H1 (cell line): Measurements from ENCODE around the gene BTC. TPM values are rescaled to one million over a fixed set of nuclear protein-coding genes. Genes with fewer than 3 reads are reported as not detected.

ENCODE experiments used
- CTCF ChIA-PET: fragments of 300-600 bp; sonication (Branson Sonifier 250); formaldehyde crosslinking; loops from one replicate; lab custom pipeline; 2021; ENCODE audit not compliant: partially characterized antibody; lab: Charles Lee
- POLR2A ChIA-PET: fragments of 300-600 bp; sonication (Branson Sonifier 250); formaldehyde crosslinking; loops from one replicate; lab custom pipeline; 2021; ENCODE audit warnings: inconsistent platforms; ENCODE audit not compliant: partially characterized antibody; lab: Charles Lee
- DNase-seq, 2 experiments: peaks; one replicate each; pipeline versions ENCODE4 v3.0.0 to v3.0.0-alpha.2; 2010 to 2022; ENCODE audit warnings: low spot score in 2 of 2, low read depth in 1 of 2, mixed read lengths in 1 of 2
- FAIRE-seq: peaks from 2 replicates; lab custom pipeline; 2011; peaks lifted over from hg19 to GRCh38; lab: Jason Lieb, UNC
- H2AFZ ChIP-seq: 2 replicates; pipeline ENCODE4 v1.8.1; 2012; ENCODE audit warnings: low read length, inconsistent platforms
- H2AK5ac ChIP-seq: 2 replicates; pipeline ENCODE4 v1.6.1; 2013; ENCODE audit warnings: low read depth, low read length
- H2BK120ac ChIP-seq: replicated peaks from 2 replicates; pipeline ENCODE3; 2013; ENCODE audit warnings: low read depth, low read length, inconsistent platforms
- H2BK12ac ChIP-seq: 2 replicates; pipeline ENCODE4 v1.6.1; 2013; ENCODE audit warnings: low read depth, low read length
- H2BK15ac ChIP-seq: 2 replicates; pipeline ENCODE4 v1.6.1; 2013; ENCODE audit warnings: low read length
- H2BK20ac ChIP-seq: 2 replicates; pipeline ENCODE4 v1.6.1; 2013; ENCODE audit warnings: low read length
- H2BK5ac ChIP-seq: 2 replicates; pipeline ENCODE4 v1.6.1; 2013; ENCODE audit warnings: low read depth, low read length
- H3K14ac ChIP-seq: 2 replicates; pipeline ENCODE4 v1.6.1; 2013; ENCODE audit warnings: inconsistent platforms; ENCODE audit not compliant: insufficient read length
- H3K18ac ChIP-seq: 2 replicates; pipeline ENCODE4 v1.6.1; 2013; ENCODE audit warnings: low read length; ENCODE audit errors: extremely low read depth
- H3K23ac ChIP-seq: 2 replicates; pipeline ENCODE4 v1.6.1; 2013; ENCODE audit warnings: inconsistent platforms; ENCODE audit not compliant: insufficient read length
- H3K23me2 ChIP-seq: 2 replicates; pipeline ENCODE4 v1.6.1; 2013; ENCODE audit warnings: low read depth, low read length
- H3K27ac ChIP-seq: 2 replicates; pipeline ENCODE4 v1.6.1; 2011; ENCODE audit warnings: low read depth, low read length, inconsistent platforms
- H3K27me3 ChIP-seq, 4 experiments: replicated peaks in 1 of 4; 1 replicate in 1 of 4; 2 replicates in 3 of 4; pipeline versions ENCODE4 v1.6.1 to v1.8.1; 2011 to 2013; ENCODE audit warnings: low read length in 3 of 4, mild to moderate bottlenecking in 3 of 4, inconsistent platforms in 2 of 4, mixed read lengths in 2 of 4, moderate library complexity in 1 of 4; ENCODE audit not compliant: control insufficient read depth in 3 of 4, insufficient read depth in 3 of 4; ENCODE audit errors: extremely low read depth in 1 of 4
- H3K36me3 ChIP-seq, 4 experiments: 2 replicates each; pipeline versions ENCODE4 v1.6.1 to v1.8.1; 2011 to 2013; ENCODE audit warnings: mild to moderate bottlenecking in 4 of 4, low read length in 3 of 4, moderate library complexity in 2 of 4, control low read depth in 1 of 4, inconsistent platforms in 1 of 4; ENCODE audit not compliant: insufficient read depth in 4 of 4, control insufficient read depth in 2 of 4
- H3K4ac ChIP-seq: replicated peaks from 2 replicates; pipeline ENCODE3; 2013; ENCODE audit warnings: low read length, low read depth, mixed read lengths, inconsistent platforms; ENCODE audit not compliant: insufficient read length
- H3K4me1 ChIP-seq, 4 experiments: replicated peaks in 1 of 4; 1 replicate in 1 of 4; 2 replicates in 3 of 4; pipeline versions ENCODE4 v1.6.1 to v1.8.1; 2011 to 2013; ENCODE audit warnings: low read length in 3 of 4, inconsistent platforms in 2 of 4, mixed read lengths in 1 of 4; ENCODE audit not compliant: insufficient read depth in 4 of 4, control insufficient read depth in 3 of 4
- H3K4me2 ChIP-seq, 2 experiments: 2 replicates each; pipeline versions ENCODE4 v1.6.1 to v1.8.1; 2011 to 2013; ENCODE audit warnings: low read depth in 2 of 2, low read length in 2 of 2, control low read depth in 1 of 2, inconsistent platforms in 1 of 2, mild to moderate bottlenecking in 1 of 2; ENCODE audit not compliant: insufficient read depth in 1 of 2
- H3K4me3 ChIP-seq, 4 experiments: fragments of 200-600, 300-600 bp in 1 of 4; sonication (generic), shearing (Covaris generic), sonication (Bioruptor Twin) in 1 of 4; 2 replicates each; pipeline versions ENCODE4 v1.5.1 to v1.8.1; 2011 to 2016; ENCODE audit warnings: low read length in 4 of 4, low read depth in 3 of 4, control low read depth in 2 of 4, inconsistent platforms in 2 of 4, mild to moderate bottlenecking in 2 of 4, mixed read lengths in 1 of 4, moderate library complexity in 1 of 4; ENCODE audit not compliant: insufficient read depth in 2 of 4; ENCODE audit errors: extremely low read depth in 1 of 4
- H3K56ac ChIP-seq: replicated peaks from 2 replicates; pipeline ENCODE3; 2013; ENCODE audit warnings: low read depth, mild to moderate bottlenecking, mixed read lengths, low read length, inconsistent platforms; ENCODE audit not compliant: insufficient read length
- H3K79me1 ChIP-seq: 2 replicates; pipeline ENCODE4 v1.6.1; 2013; ENCODE audit warnings: low read depth, low read length, control low read depth
- H3K79me2 ChIP-seq, 2 experiments: 2 replicates each; pipeline versions ENCODE4 v1.6.1 to v1.8.1; 2012 to 2013; ENCODE audit warnings: low read length in 2 of 2, mild to moderate bottlenecking in 2 of 2, inconsistent platforms in 1 of 2; ENCODE audit not compliant: insufficient read depth in 2 of 2, control insufficient read depth in 1 of 2
- H3K9ac ChIP-seq, 4 experiments: replicated peaks in 1 of 4; 1 replicate in 1 of 4; 2 replicates in 3 of 4; pipeline versions ENCODE4 v1.6.1 to v1.8.1; 2011 to 2013; ENCODE audit warnings: low read depth in 3 of 4, low read length in 3 of 4, control low read depth in 2 of 4, mild to moderate bottlenecking in 2 of 4, moderate library complexity in 2 of 4, inconsistent platforms in 1 of 4; ENCODE audit errors: extremely low read depth in 1 of 4
- H3K9me3 ChIP-seq, 2 experiments: 2 replicates each; pipeline versions ENCODE4 v1.6.1 to v1.8.1; 2012 to 2013; ENCODE audit warnings: mild to moderate bottlenecking in 2 of 2, moderate library complexity in 2 of 2, control low read depth in 1 of 2, inconsistent platforms in 1 of 2, low read depth in 1 of 2, low read length in 1 of 2, mixed read lengths in 1 of 2; ENCODE audit not compliant: insufficient read depth in 2 of 2
- H4K20me1 ChIP-seq, 2 experiments: replicated peaks in 1 of 2; 2 replicates each; pipeline versions ENCODE3 to v1.8.1; 2011 to 2013; ENCODE audit warnings: inconsistent platforms in 2 of 2, low read length in 2 of 2, mild to moderate bottlenecking in 1 of 2; ENCODE audit not compliant: insufficient read depth in 2 of 2, control insufficient read depth in 1 of 2
- H4K5ac ChIP-seq: 2 replicates; pipeline ENCODE4 v1.6.1; 2013; ENCODE audit warnings: low read length, low read depth, mixed read lengths, inconsistent platforms; ENCODE audit not compliant: insufficient read length
- H4K8ac ChIP-seq: 2 replicates; pipeline ENCODE4 v1.8.0; 2013; ENCODE audit warnings: mild to moderate bottlenecking, moderate library complexity, low read length, inconsistent platforms; ENCODE audit not compliant: insufficient read depth; ENCODE audit errors: extremely low read depth
- H4K91ac ChIP-seq: replicated peaks from 2 replicates; pipeline ENCODE3; 2013; ENCODE audit warnings: low read length, mixed read lengths, inconsistent platforms; ENCODE audit not compliant: insufficient read length
- ASH2L ChIP-seq: fragments of 200-600, 300-600 bp; sonication (generic); IDR thresholded peaks from one replicate; pipeline ENCODE4 v1.7.1; 2017; ENCODE audit warnings: low read length
- BACH1 ChIP-seq: IDR thresholded peaks from 2 replicates; pipeline ENCODE4 v1.6.1; 2012; ENCODE audit warnings: low read length, improper control_type of control experiment
- CHD1 ChIP-seq: IDR thresholded peaks from 2 replicates; pipeline ENCODE4 v1.6.1; 2012; ENCODE audit warnings: low read depth, low read length, improper control_type of control experiment
- CREB1 ChIP-seq: IDR thresholded peaks from 2 replicates; pipeline ENCODE4 v1.6.1; 2012; ENCODE audit warnings: inconsistent platforms
- CTCF ChIP-seq, 3 experiments: IDR thresholded peaks; 1 replicate in 2 of 3; 2 replicates in 1 of 3; pipeline versions ENCODE4 v1.5.1 to v1.6.1; 2011; ENCODE audit warnings: low read length in 3 of 3, mild to moderate bottlenecking in 3 of 3, inconsistent platforms in 2 of 3, low read depth in 1 of 3, moderate library complexity in 1 of 3; ENCODE audit not compliant: insufficient read depth in 1 of 3; ENCODE audit errors: control extremely low read depth in 1 of 3
- EZH2 ChIP-seq: fragments of 200-600 bp; sonication (generic); IDR thresholded peaks from 2 replicates; pipeline ENCODE4 v1.7.1; 2012; ENCODE audit warnings: low read depth, mild to moderate bottlenecking, moderate library complexity, low read length, inconsistent platforms; ENCODE audit not compliant: severe bottlenecking
- JUN ChIP-seq: IDR thresholded peaks from 2 replicates; pipeline ENCODE4 v1.6.1; 2011; ENCODE audit warnings: low read depth, mild to moderate bottlenecking, improper control_type of control experiment, low read length
- JUND ChIP-seq: IDR thresholded peaks from 2 replicates; pipeline ENCODE4 v1.6.1; 2011; ENCODE audit warnings: mild to moderate bottlenecking, improper control_type of control experiment, low read length
- POLR2AphosphoS5 ChIP-seq: IDR thresholded peaks from 2 replicates; pipeline ENCODE4 v1.6.1; 2011; ENCODE audit warnings: low read depth, low read length
- TCF12 ChIP-seq: IDR thresholded peaks from 2 replicates; pipeline ENCODE4 v1.6.1; 2011; ENCODE audit warnings: low read depth, mild to moderate bottlenecking, low read length
- YY1 ChIP-seq: IDR thresholded peaks from 2 replicates; pipeline ENCODE4 v1.6.1; 2011; ENCODE audit warnings: low read depth, mild to moderate bottlenecking, low read length
- WGBS, 2 experiments: shearing (Covaris generic) in 1 of 2; methylation state at CpG; one replicate each; pipeline versions ENCODE4 v1.1.6 to v1.1.7; 2013 to 2015; ENCODE audit warnings: low lambda C conversion rate in 2 of 2, mixed read lengths in 2 of 2, inconsistent platforms in 1 of 2, low coverage in 1 of 2, missing lambda C conversion rate in 1 of 2; ENCODE audit not compliant: insufficient replicate concordance in 2 of 2, insufficient coverage in 1 of 2, insufficient read length in 1 of 2; ENCODE audit errors: extremely low coverage in 1 of 2, missing lambda C conversion rate in 1 of 2; 5-methylcytosine and 5-hydroxymethylcytosine counted together
- polyA plus RNA-seq, 7 experiments: library from polyadenylated mRNA; depleted of rRNA in 3 of 7; stranded (reverse) in 5 of 7; unstranded in 2 of 7; fragments of >200 nt in 5 of 7; fragments of 200-250 nt in 2 of 7; gene quantifications; 1 replicate in 5 of 7; 2 replicates in 1 of 7; 4 replicates in 1 of 7; pipeline versions ENCODE4 v1.2.1 to v1.2.3, GENCODE V29; 2011 to 2013; ENCODE audit warnings: missing spikeins in 2 of 7, mixed read lengths in 2 of 7
- total RNA-seq: library from RNA; stranded (reverse); fragmentation: NEBNext Ultra II Directional; extraction: Animal tissue kit (Norgen Biotek cat#: 25700); gene quantifications from 2 replicates; pipeline ENCODE4 v1.2.1, GENCODE V29; 2021

The BTC gene
- total and polyA plus RNA-seq, 2 of the 8 experiments (the other 6 are each of a cell fraction or from before 2014, with no cell fraction given): 0.09 TPM; not detected in 1

- Histone ChIP-seq H3K4me1 (peaks cover 2 to 9% (median 6%) of the 10 kb centered on the region in 4 experiments), H3K56ac (no peak overlapping the region), H2BK15ac (no peak overlapping the region), H3K23ac (no peak overlapping the region), H3K4me3 (peak overlapping the region; percentile 39 to 74 (median 67)), H3K23me2 (peaks cover 10% of the 10 kb centered on the region; the same call in 1 of the 2 replicates), H2BK120ac (no peak overlapping the region), H4K20me1 (no peaks in the 10 kb centered on the region), H3K18ac (peak overlapping the region; percentile 75), H2BK20ac (no peak overlapping the region), H3K27me3 (peaks cover 1 to 20% (median 11%) of the 10 kb centered on the region in 4 experiments; a peak in 6 of 7 replicates), H2AFZ (peak overlapping the region; percentile 43), H3K9me3 (no peaks in the 10 kb centered on the region), H3K79me2 (no peaks in the 10 kb centered on the region), H3K14ac (no peak overlapping the region), H3K4ac (no peak overlapping the region), H3K36me3 (no peaks in the 10 kb centered on the region), H2BK5ac (no peak overlapping the region; the same call in 1 of the 2 replicates), H4K8ac (0 out of 2 replicates have a peak overlapping the region, but pooled peaks have one; percentile 82), H3K4me2 (peak overlapping the region; percentile 72 to 78), H2AK5ac (no peak overlapping the region), H3K27ac (no peak overlapping the region), H3K79me1 (no peaks in the 10 kb centered on the region), H2BK12ac (0 out of 2 replicates have a peak overlapping the region, but pooled peaks have one; percentile 14), H3K9ac (no peak overlapping the region; a peak in 2 of 7 replicates), H4K91ac (no peak overlapping the region), H4K5ac (no peak overlapping the region)
- ChIA-PET CTCF (interaction anchor here (0.7 to 2.4 kb wide), 26 partner anchors 8 to 496 kb away, joined by 3 to 11 read pairs (median 4); partner anchors contain the start of genes EREG and PARM1), POLR2A (no interaction called here)
- FAIRE-seq (no peak), DNase-seq (peak; percentile 66 to 81)
- 2% methylated on average over 37 of the region's 42 CpGs; no CpG with 5 or more reads in 1 of the 2 experiments for WGBS, 2 experiments
- TF ChIP-seq TCF12 (no peak), JUND (no peak), POLR2AphosphoS5 (no peak), BACH1 (0 out of 2 replicates have a peak, but pooled peaks have one; percentile 42), CHD1 (no peak), ASH2L (peak; percentile 83), EZH2 (no peak), YY1 (0 out of 2 replicates have a peak, but pooled peaks have one; percentile 11), CREB1 (peak; percentile 49; the same call in 1 of the 2 replicates), JUN (no peak), CTCF (IDR thresholded peaks at IDR 0.05; ENCODE audit: control extremely low read depth in 1 of 3, insufficient read depth in 1 of 3, low read depth in 1 of 3, low read length in 3 of 3) (peak; percentile 71 to 83 (median 79))
These were observed 454 bp downstream of the BTC start for GRCh38 chr4:74793757-74794381.
